Measurements from ENCODE around the gene COX11.

- no peak for TF ChIP-seq FOXP1 (CRISPR knock-in tag; IDR thresholded peaks at IDR 0.05; ENCODE audit: borderline replicate concordance)
- peak; percentile 24; the same call in 1 of the 2 replicates for TF ChIP-seq CTCF (IDR thresholded peaks at IDR 0.05)
- TF ChIP-seq, protein P1, sequence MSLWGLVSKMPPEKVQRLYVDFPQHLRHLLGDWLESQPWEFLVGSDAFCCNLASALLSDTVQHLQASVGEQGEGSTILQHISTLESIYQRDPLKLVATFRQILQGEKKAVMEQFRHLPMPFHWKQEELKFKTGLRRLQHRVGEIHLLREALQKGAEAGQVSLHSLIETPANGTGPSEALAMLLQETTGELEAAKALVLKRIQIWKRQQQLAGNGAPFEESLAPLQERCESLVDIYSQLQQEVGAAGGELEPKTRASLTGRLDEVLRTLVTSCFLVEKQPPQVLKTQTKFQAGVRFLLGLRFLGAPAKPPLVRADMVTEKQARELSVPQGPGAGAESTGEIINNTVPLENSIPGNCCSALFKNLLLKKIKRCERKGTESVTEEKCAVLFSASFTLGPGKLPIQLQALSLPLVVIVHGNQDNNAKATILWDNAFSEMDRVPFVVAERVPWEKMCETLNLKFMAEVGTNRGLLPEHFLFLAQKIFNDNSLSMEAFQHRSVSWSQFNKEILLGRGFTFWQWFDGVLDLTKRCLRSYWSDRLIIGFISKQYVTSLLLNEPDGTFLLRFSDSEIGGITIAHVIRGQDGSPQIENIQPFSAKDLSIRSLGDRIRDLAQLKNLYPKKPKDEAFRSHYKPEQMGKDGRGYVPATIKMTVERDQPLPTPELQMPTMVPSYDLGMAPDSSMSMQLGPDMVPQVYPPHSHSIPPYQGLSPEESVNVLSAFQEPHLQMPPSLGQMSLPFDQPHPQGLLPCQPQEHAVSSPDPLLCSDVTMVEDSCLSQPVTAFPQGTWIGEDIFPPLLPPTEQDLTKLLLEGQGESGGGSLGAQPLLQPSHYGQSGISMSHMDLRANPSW (CRISPR knock-in tag; conservative IDR thresholded peaks at IDR 0.05; ENCODE audit: low read depth), result no peak
- no peak for TF ChIP-seq NR2C2 (CRISPR knock-in tag; IDR thresholded peaks at IDR 0.05)
- no peak for TF ChIP-seq ZNF232 (CRISPR knock-in tag; IDR thresholded peaks at IDR 0.05)
- TF ChIP-seq ZNF281 (CRISPR knock-in tag; IDR thresholded peaks at IDR 0.05), result no peak
- TF ChIP-seq GABPB1 (CRISPR knock-in tag; IDR thresholded peaks at IDR 0.05), result no peak
- TF ChIP-seq, protein P2, sequence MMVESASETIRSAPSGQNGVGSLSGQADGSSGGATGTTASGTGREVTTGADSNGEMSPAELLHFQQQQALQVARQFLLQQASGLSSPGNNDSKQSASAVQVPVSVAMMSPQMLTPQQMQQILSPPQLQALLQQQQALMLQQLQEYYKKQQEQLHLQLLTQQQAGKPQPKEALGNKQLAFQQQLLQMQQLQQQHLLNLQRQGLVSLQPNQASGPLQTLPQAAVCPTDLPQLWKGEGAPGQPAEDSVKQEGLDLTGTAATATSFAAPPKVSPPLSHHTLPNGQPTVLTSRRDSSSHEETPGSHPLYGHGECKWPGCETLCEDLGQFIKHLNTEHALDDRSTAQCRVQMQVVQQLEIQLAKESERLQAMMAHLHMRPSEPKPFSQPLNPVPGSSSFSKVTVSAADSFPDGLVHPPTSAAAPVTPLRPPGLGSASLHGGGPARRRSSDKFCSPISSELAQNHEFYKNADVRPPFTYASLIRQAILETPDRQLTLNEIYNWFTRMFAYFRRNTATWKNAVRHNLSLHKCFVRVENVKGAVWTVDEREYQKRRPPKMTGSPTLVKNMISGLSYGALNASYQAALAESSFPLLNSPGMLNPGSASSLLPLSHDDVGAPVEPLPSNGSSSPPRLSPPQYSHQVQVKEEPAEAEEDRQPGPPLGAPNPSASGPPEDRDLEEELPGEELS (CRISPR knock-in tag; IDR thresholded peaks at IDR 0.05), result no peak
- TF ChIP-seq HMGA2 (CRISPR knock-in tag; IDR thresholded peaks at IDR 0.05), result no peak
- no peak for TF ChIP-seq ZMAT4 (CRISPR knock-in tag; IDR thresholded peaks at IDR 0.05)
- no peak for TF ChIP-seq MAX (CRISPR knock-in tag; IDR thresholded peaks at IDR 0.05)
- no peak for TF ChIP-seq ETV6 (CRISPR knock-in tag; IDR thresholded peaks at IDR 0.05)
- no peak for TF ChIP-seq HMGXB4 (CRISPR knock-in tag; IDR thresholded peaks at IDR 0.05)
Measured at GRCh38 chr17:54992797-54993639, 24.6 kb upstream of the COX11 start.
